BE2C (cell line): ENCODE results near the gene AAGAB.

Experiments used
- DNase-seq: peaks from one replicate; pipeline ENCODE4 v3.0.0-alpha.2; 2020
- H3K27me3 ChIP-seq: fragments of 250-450 bp; sonication (Bioruptor Pico); 2 replicates; pipeline ENCODE4 v1.5.1; 2020; ENCODE audit warnings: mild to moderate bottlenecking
- H3K36me3 ChIP-seq: fragments of 250-450 bp; sonication (Bioruptor Pico); 2 replicates; pipeline ENCODE4 v1.5.1; 2020; ENCODE audit warnings: mild to moderate bottlenecking
- H3K4me1 ChIP-seq: fragments of 250-450 bp; sonication (Bioruptor Pico); 2 replicates; pipeline ENCODE4 v1.5.1; 2020
- H3K4me3 ChIP-seq: 2 replicates; pipeline ENCODE4 v1.5.1; 2011; ENCODE audit warnings: low read depth, low read length
- H3K9me3 ChIP-seq: fragments of 250-450 bp; sonication (Bioruptor Pico); 2 replicates; pipeline ENCODE4 v1.5.1; 2020
- CTCF ChIP-seq: IDR thresholded peaks from 2 replicates; pipeline ENCODE4 v1.5.1; 2012; ENCODE audit warnings: mild to moderate bottlenecking, low read depth, low read length

Gene AAGAB

GRCh38 chr15:67173005-67173404 lies 81.5 kb downstream of the AAGAB start:
- no peaks in the 10 kb centered on the region for H3K9me3 ChIP-seq
- H3K36me3 ChIP-seq: no peaks in the 10 kb centered on the region
- peaks cover 4% of the 10 kb centered on the region for H3K4me1 ChIP-seq
- H3K27me3 ChIP-seq: no peaks in the 10 kb centered on the region
- DNase-seq: no peak
- TF ChIP-seq CTCF: no peak
- H3K4me3 ChIP-seq: no peak overlapping the region

- Histone ChIP-seq H3K9me3 (no peaks in the 10 kb centered on the region), H3K4me3 (no peak overlapping the region), H3K27me3 (no peaks in the 10 kb centered on the region), H3K4me1 (peaks cover 4% of the 10 kb centered on the region), H3K36me3 (no peaks in the 10 kb centered on the region)
- TF ChIP-seq CTCF: no peak
- no peak for DNase-seq
These were observed 82.3 kb downstream of the AAGAB start for GRCh38 chr15:67172172-67172571.

GRCh38 chr15:67171471-67171870 lies 83.0 kb downstream of the AAGAB start:
- Histone ChIP-seq H3K27me3 (no peaks in the 10 kb centered on the region), H3K9me3 (no peaks in the 10 kb centered on the region), H3K4me1 (peaks cover under 1% of the 10 kb centered on the region), H3K36me3 (no peaks in the 10 kb centered on the region), H3K4me3 (no peak overlapping the region)
- no peak for TF ChIP-seq CTCF
- no peak for DNase-seq

GRCh38 chr15:67170143-67170925 lies 84.1 kb downstream of the AAGAB start:
- H3K36me3 ChIP-seq: no peaks in the 10 kb centered on the region

GRCh38 chr15:67168694-67169093 lies 85.8 kb downstream of the AAGAB start:
- no peaks in the 10 kb centered on the region for H3K36me3 ChIP-seq
- H3K4me1 ChIP-seq: no peaks in the 10 kb centered on the region
- no peak overlapping the region for H3K4me3 ChIP-seq
- H3K9me3 ChIP-seq: no peaks in the 10 kb centered on the region
- no peak for DNase-seq
- H3K27me3 ChIP-seq: no peaks in the 10 kb centered on the region
- no peak for TF ChIP-seq CTCF

More at GRCh38 chr15:67170143-67170925, 84.1 kb downstream of the AAGAB start:
- Histone ChIP-seq H3K27me3 (no peaks in the 10 kb centered on the region), H3K4me3 (no peak overlapping the region), H3K9me3 (no peaks in the 10 kb centered on the region), H3K4me1 (no peaks in the 10 kb centered on the region; the same call in 1 of the 2 replicates)
- no peak for TF ChIP-seq CTCF
- no peak for DNase-seq

- H3K4me1 ChIP-seq: no peaks in the 10 kb centered on the region
- H3K4me3 ChIP-seq: no peak overlapping the region
- DNase-seq: no peak
- TF ChIP-seq CTCF: no peak
- H3K36me3 ChIP-seq: no peaks in the 10 kb centered on the region
- no peaks in the 10 kb centered on the region for H3K27me3 ChIP-seq
- no peaks in the 10 kb centered on the region for H3K9me3 ChIP-seq
These were observed 87.4 kb downstream of the AAGAB start for GRCh38 chr15:67167091-67167490.
